Lower leg skin (tissue), 4 donors: ENCODE measurements around the gene NFIA. TPM values are rescaled to one million over a fixed set of nuclear protein-coding genes. Genes with fewer than 3 reads are reported as not detected.

Source experiments
- DNase-seq, 2 donors: peaks; one replicate each; pipeline ENCODE4 v3.0.0-alpha.2; 2019; ENCODE audit warnings: low spot score in 2 of 2
- H3K4me3 ChIP-seq: fragments of 200-600 bp; sonication (generic); 2 replicates; pipeline ENCODE4 v1.5.1; 2017; ENCODE audit warnings: mild to moderate bottlenecking, low read depth; ENCODE audit not compliant: poor library complexity, severe bottlenecking
- POLR2A ChIP-seq, 2 donors: fragments of 450-650 bp; IDR thresholded peaks; one replicate each; pipeline ENCODE4 v1.6.1; 2016 to 2017; ENCODE audit warnings: antibody characterized with exemption in 2 of 2, mild to moderate bottlenecking in 1 of 2, moderate library complexity in 1 of 2
- WGBS, 2 donors: methylation state at CpG; one replicate each; pipeline ENCODE4 v1.1.5; 2018; 5-methylcytosine and 5-hydroxymethylcytosine counted together
- intact Hi-C: fragments of 100-400 bp; cut with DNase I; formaldehyde crosslinking; loops from one replicate; pipeline ENCODE4 v1.15.0; 2023; ENCODE audit warnings: low total_unique reads
- total RNA-seq, 4 donors: library from RNA; depleted of rRNA; stranded (reverse); fragments of >200 nt; gene quantifications; one replicate each; pipeline ENCODE4 v1.1.0, GENCODE V29; 2016
- TF ChIP-seq, protein P1 (sequence below), 3 donors: fragments of 450-650 bp; IDR thresholded peaks; one replicate each; pipeline ENCODE4 v1.5.1; 2016; ENCODE audit warnings: antibody characterized with exemption in 3 of 3, mild to moderate bottlenecking in 3 of 3, moderate library complexity in 2 of 3

The NFIA gene
- total RNA-seq, 4 donors from 2014 or later: 26.0 to 32.5 (median 30.3) TPM

DNA sequence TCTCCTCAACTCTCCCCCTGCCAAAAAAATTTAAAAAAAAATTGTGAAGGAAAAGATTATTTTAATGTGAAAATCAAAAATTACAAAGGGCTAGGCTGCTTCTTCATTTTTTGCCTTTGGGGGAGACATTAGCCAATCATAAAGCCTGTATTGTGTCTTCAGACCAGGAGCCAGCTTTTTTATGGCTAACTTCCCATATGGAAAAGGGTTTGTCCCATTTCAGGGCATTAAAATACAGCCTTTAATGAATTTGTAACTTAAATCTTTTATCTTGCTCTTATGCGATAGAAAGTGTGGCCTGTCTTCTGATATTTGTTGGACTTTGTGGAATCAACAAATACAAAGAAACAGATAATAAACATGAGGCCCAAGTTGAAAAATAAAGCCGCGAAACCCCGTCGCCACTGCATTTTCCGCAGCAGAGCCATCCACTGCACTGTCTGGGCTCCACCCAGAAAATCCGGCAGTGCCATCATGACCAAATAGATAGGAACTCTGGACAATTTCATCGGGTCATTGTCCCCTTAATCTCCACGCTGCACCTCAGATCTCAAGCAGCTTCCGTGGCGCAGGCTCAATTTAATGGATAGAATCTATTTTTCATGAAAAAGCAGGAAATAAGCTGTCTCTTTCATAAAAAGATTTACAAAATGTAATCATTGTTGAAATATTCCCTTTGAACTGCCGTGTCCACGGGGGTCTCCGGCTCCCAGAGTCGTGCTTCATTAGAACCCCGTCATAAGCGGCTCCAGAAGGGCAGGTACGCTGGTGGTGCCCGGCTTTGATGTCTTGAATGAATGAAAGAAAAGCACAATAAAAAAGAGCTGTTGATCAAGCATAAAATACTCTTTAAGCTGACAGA is 365.0 kb downstream of the NFIA start:
- intact Hi-C loops: no loop called here
- 74 to 84% methylated on average over 19 of the region's 19 CpGs for WGBS, 2 donors
- no peak for DNase-seq
- H3K4me3 ChIP-seq: no peak overlapping the region
- TF ChIP-seq, protein P1, sequence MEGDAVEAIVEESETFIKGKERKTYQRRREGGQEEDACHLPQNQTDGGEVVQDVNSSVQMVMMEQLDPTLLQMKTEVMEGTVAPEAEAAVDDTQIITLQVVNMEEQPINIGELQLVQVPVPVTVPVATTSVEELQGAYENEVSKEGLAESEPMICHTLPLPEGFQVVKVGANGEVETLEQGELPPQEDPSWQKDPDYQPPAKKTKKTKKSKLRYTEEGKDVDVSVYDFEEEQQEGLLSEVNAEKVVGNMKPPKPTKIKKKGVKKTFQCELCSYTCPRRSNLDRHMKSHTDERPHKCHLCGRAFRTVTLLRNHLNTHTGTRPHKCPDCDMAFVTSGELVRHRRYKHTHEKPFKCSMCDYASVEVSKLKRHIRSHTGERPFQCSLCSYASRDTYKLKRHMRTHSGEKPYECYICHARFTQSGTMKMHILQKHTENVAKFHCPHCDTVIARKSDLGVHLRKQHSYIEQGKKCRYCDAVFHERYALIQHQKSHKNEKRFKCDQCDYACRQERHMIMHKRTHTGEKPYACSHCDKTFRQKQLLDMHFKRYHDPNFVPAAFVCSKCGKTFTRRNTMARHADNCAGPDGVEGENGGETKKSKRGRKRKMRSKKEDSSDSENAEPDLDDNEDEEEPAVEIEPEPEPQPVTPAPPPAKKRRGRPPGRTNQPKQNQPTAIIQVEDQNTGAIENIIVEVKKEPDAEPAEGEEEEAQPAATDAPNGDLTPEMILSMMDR (IDR thresholded peaks at IDR 0.05): no peak
- TF ChIP-seq POLR2A (IDR thresholded peaks at IDR 0.05): no peak

DNA sequence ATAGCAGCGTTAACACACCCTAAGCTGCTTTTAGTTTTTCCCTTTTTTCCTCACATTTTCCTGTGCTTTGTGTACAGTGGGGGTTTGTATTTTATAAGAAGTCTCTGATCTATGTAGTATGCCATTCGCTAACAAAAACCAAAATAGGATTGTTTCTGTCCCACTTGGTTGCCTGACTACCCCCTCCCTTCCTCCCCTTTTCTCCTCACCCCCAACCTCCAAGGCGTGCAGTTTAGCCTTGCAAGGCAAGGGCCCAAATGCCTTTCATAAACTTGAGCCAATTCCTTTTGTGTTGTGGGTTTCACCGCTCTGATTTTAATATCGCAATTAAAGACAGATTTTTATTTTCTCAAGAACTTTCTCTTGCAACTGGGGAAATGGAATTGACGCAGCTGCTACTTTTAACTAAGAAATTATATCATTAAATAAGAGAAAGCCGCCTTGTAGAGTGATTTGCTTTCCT is 365.6 kb downstream of the NFIA start:
- TF ChIP-seq, protein P1 (IDR thresholded peaks at IDR 0.05): no peak
- no peak for TF ChIP-seq POLR2A (IDR thresholded peaks at IDR 0.05)
- WGBS, 2 donors: 70 to 78% methylated on average over 7 of the region's 7 CpGs
- DNase-seq: no peak
- no peak overlapping the region for H3K4me3 ChIP-seq
- intact Hi-C loops: no loop called here

DNA sequence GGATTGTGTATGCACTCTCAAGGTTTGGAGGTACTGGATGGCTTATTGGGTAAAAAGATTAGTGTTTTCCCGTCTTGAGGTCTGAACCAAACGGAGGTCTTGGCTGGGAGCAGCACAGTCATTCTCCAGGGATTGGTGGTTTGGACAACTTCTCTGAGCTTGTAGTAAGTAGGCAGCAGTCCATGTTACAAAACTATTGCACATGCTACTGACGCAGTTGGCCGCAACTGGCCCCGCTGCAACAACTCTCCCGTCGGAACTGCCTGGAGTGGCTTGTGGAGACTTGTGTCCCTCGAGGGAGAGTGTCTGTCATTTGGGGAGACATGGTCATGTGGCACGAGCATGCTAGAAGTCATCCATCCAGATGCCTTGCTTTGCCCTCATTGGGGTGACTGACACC is 366.6 kb downstream of the NFIA start:
- H3K4me3 ChIP-seq: no peak overlapping the region
- TF ChIP-seq POLR2A (IDR thresholded peaks at IDR 0.05): no peak
- TF ChIP-seq, protein P1 (IDR thresholded peaks at IDR 0.05): no peak
- DNase-seq: peak; percentile 89 to 96
- intact Hi-C loops: no loop called here
- 32 to 42% methylated on average over 9 of the region's 9 CpGs for WGBS, 2 donors

DNA sequence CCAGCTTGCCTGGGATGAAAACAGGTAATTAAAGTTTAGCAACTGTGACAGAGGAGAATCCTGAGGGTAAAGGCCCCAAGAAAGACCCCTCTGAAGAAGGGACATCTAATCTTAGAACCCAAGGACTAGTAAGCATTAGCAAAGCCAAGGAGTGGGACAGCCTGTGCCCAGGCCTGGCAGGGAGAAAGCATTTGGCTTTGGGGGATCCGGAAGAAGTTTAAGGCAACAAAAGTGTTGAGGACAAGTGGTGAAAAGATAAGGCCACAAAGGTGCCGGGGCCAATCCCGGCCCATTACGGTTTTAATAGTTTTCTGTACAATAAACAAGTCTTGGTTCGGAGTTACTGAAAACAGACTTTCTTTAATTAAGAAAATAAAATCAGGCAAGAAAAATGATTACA is 367.0 kb downstream of the NFIA start:
- WGBS, 2 donors: 77 to 83% methylated on average over 5 of the region's 5 CpGs
- intact Hi-C loops: no loop called here
- TF ChIP-seq POLR2A (IDR thresholded peaks at IDR 0.05): no peak
- TF ChIP-seq, protein P1 (IDR thresholded peaks at IDR 0.05): no peak
- no peak overlapping the region for H3K4me3 ChIP-seq
- DNase-seq: no peak

DNA sequence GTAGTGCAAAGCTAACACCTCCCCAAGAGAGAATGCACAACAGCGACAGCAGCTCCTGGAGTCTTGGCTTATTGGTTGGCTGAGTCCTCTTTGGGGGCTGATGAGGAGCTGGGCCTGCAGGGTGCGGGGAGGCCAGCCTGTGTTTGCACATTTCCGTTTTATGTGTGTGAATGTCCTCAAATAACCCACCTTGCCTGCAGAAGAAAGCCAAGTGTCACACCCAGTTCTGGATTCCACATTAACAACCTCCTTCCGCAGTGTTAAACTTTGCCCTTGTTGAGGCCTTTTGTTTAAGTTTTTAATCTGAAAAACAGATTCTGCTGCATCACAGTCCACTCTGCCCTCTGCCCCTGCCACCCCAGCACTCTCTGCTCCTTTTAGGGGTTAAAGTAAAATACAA is 368.1 kb downstream of the NFIA start:
- no peak overlapping the region for H3K4me3 ChIP-seq
- intact Hi-C loops: loop anchor here (5.0 to 10.0 kb wide), 2 partner anchors 403 to 476 kb away; no protein-coding TSS in a partner anchor
- no peak for TF ChIP-seq POLR2A (IDR thresholded peaks at IDR 0.05)
- TF ChIP-seq, protein P1 (IDR thresholded peaks at IDR 0.05): no peak
- 26 to 29% methylated on average over 4 of the region's 4 CpGs for WGBS, 2 donors
- DNase-seq: no peak
